Measurements from ENCODE around the gene TUBA8.
"Not testable (repeated sequence)": the region's sequence is repeated elsewhere in the genome, so short reads cannot be mapped to it uniquely, and the experiment has no call there.

The TUBA8 gene

GRCh38 chr22:18106550-18107341 is 3.9 kb upstream of the TUBA8 start:
- FAIRE-seq: not testable (repeated sequence)

DNA sequence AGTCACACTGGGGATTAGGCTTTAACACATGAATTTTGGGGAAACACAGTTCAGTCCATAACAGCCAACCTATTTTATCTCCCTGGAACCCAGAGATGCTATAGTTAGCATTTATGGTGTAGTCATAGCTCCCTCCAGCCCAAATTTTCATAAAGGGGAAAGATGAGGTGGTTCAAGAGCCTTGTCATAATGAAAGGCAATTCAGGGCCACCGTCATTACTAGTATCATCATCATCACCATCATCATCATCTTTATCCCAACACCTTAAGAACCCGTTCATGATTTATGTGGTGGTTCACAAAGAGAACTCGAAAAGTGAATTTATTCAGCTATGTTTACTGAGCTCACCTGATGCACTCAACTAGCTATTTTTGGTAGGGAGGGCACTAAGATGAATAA is 2.4 kb upstream of the TUBA8 start:
- no peak for FAIRE-seq

DNA sequence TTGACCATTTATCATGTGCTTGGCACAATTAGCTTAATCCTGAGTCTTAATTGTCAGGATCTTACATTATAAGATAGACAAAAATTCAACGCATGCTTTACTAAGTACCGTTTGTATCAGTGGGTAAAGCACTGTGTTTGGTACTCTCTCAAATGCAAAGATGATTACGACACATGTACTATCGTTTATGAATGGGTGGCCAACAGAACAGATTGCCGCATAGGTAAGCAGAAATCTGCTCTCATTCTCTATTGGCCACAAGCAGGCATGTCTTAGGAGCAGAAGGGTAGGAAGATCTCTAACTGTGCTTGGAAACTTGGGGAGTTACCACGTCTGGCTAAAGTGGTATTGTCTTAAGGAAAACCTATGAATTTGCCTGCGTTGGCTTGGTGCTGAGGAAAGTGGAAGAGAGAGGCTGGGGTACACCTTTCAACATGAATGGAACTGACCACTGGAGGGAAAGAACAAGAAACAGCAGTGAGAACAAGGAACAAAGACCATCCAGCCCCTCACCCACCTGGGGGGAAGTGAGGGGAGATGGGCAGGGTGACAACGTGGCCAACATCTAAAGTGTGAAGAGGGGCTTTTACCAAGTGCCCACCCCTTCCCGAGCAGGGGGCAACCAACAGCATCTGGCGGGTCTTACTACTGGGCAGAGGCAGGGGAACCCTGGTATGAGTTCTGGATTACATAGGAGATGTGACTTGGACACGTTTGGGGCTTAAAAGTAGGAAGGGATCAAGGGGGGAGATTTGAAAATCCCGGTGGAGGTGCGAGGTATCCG is 1.0 kb upstream of the TUBA8 start:
- FAIRE-seq: no peak

DNA sequence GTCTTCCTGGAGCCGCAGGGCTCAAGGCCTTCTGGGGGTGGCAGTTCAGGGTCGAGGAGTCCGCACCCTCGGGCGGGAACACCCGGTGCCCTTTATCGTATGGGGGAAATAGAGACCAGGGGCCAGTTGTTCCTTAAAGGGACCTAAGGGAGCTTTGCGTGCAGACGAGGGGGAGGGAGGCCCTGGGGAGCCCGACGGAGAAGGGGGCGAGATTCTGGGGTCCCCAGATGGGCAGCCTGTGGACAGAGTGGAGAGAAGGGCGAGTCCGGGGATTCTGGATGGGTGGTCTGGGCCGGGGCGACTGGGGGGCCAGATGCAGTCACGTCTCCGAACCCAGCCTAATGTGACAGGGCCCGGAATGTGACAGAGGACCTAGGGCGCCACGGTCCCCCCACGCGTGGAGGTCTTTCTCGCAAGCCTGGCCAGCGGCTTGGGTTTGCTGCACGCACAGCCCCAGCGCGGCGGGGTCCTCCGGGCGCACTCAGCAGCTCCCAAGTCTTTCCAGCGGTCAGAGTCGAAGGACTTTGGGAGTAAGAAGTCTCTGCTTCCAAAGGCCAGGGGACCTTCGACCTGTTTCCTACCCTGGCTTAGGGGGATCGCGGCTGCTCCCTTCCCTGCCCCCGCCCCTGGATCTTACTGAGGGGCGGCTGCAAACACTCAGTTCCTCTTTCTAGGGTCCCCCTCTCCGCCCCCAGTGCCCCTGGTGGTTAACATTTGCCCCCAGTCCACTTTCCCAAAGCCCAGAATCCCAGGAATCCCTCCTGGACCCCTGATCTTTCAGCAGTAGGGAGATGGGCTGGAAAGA is 547 bp downstream of the TUBA8 start:
- no peak for FAIRE-seq

- FAIRE-seq: no peak
Observed at GRCh38 chr22:18111759-18112330, 1.2 kb downstream of the TUBA8 start.

GRCh38 chr22:18112440-18112839 is 1.8 kb downstream of the TUBA8 start:
- no peak for FAIRE-seq

GRCh38 chr22:18113680-18114394 is 3.2 kb downstream of the TUBA8 start:
- FAIRE-seq: no peak

- no peak for FAIRE-seq
Observed at GRCh38 chr22:18114495-18114894, 3.9 kb downstream of the TUBA8 start.

- FAIRE-seq: no peak
Observed at GRCh38 chr22:18114976-18115652, 4.5 kb downstream of the TUBA8 start.

DNA sequence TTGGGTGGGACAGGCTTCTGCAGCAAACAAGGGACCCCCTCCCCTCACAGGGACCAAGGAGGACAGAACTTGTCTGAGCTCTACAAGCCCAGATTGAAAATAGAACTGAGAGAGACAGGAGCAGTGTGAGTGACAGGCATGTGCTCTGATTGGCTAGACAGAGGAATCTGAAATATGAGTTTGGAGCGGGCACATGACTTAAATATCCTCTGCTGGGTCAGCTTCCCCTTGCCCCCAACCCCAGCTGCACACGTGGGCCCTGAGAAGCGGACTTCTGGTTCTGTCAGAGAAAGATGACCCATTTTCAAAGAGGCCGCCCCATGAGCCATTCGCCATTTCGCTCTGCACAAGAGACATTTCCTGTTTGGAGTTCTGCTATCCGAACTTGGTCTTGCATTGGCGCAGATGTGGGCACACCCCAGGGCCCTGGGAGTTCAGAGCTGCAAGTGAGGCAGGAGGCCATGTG is 5.3 kb downstream of the TUBA8 start:
- no peak for FAIRE-seq

DNA sequence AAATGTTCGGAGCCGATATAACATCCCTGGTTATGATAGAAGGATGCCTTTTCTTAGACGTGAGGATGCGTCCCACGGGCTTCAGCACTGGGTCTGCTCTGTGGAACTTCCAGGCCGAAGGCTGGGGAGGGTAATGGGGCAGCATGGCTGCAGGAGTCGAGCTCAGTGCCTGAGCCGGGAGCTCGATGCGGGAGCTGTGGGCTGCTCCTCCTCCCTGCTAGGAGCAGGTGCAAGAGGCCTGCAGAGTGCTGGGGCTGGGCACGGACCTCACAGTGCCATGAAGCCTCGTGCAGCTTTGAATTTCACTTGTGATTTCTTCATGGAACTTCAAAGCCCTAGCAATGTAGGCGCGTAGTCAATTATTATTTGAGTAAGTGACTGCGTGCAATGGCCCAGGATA is 6.0 kb downstream of the TUBA8 start:
- FAIRE-seq: no peak

DNA sequence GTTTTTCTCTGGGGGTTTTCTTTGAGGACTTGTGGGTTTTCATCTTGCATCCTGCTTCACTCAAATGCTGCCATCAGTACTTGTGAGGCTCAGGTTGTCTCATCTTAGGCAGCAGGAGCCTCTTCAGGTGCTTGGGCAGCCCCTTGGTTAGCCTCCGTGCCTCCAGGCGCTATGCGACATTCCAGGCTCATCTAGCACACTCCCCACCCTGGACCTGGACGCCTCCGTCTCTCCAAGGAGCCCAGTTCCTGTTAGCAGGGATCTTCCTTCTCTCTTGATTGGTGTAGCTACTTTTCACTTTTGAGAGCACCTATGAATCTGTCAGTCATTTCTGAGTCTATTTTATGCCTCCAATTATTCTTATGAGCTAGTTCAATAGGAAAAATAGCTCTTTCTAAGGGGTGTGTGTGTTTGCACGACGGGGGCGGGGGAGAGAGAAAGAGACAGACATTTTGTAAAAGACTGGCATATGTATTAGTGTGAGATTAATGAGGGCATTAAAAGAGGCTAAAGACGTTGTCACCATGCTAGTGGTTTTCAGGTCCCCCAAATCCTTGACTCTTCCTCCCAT is 7.8 kb downstream of the TUBA8 start:
- FAIRE-seq: no peak

DNA sequence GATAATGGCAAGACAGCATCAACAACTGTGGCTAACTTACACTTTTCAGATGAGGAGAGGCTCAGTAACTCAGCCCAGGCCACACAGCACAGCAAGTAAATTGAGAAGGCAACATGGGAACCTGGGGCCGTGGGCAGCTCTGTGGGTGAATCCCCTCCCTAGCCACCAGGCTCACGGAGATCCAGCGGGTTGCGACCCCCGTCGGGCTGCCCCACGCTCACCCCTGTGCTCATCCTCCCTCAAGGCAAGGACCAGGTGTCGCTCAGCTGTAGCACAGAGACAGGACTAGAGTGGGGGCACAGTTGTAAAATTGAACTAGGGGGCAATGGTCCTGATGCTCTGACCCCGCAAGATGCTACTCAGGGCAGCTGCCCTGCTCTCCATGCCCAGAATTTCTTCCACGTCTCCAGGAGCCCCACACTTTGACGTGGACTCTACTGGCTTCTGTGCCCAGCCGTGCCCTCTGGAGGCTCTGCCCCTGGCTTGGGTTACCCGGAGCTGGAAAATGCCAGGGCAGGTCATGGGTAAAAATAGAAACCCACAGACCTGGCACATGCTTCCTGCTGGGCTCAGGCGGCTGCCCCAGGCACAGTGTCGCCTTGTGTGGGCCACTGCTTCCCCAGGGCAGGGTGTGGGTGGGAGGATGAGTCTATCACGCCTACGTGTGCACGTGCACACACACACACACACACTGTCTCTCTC is 9.0 kb downstream of the TUBA8 start:
- no peak for FAIRE-seq

- no peak for FAIRE-seq
Observed at GRCh38 chr22:18120857-18121256, 10.2 kb downstream of the TUBA8 start.

- no peak for FAIRE-seq
Observed at GRCh38 chr22:18121506-18121905, 10.9 kb downstream of the TUBA8 start.

DNA sequence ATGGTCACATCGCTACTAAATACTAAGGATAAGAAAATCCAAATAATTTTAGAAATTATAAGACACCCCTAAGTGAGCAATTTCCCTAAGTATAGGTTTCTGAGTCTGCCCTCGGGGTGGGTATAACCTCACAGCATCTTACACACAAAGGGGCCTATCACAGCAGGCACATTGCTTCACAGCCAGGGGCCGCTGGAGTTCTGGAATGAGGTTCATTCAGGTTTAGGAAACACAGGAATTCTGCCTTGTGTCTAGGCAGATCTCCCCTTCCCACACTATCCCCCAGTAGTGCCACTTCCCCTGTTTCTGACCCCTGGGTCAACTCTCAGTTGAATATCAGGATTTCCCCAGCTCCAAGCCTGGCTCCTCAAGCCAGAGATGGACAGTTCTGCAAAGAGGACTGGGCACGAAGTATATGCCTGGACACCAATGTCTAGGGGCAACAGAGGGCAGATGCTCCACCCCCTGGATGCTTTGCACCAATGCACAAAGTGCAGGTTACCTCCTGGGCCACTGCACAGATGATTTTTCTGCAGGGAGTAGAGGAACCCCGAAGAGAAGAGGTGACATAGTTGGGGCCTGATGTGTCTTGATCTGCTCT is 11.4 kb downstream of the TUBA8 start:
- FAIRE-seq: no peak

DNA sequence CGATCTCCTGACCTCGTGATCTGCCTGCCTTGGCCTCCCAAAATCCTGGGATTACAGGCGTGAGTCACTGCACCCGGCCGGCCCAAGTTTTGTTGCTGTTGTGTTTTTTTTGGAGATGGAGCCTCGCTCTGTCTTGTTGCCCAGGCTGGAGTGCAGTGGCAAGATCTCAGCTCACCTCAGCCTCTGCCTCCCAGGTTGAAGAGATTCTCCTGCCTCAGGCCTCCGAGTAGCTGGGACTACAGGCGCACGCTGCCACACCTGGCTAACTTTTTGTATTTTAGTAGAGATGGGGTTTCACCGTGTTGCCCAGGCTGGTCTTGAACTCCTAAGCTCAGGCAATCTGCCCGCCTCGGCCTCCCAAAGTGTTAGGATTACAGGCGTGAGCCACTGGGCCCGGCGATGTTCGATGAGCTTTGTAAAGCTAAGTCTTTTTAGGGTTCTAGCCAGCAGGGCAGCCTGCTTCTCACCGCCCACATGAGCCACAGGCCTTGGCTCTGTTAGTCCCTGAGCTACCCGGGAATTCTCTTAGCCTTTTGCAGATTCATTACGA is 12.9 kb downstream of the TUBA8 start:
- FAIRE-seq: not testable (repeated sequence)

GRCh38 chr22:18126606-18127005 is 16.0 kb downstream of the TUBA8 start:
- FAIRE-seq: no peak

GRCh38 chr22:18130018-18130417 is 19.4 kb downstream of the TUBA8 start:
- FAIRE-seq: no peak

Measured in endometrium (tissue), 2 donors.